WTC11 (cell line): Measurements from ENCODE around the gene C13orf46. TPM values are rescaled to one million over a fixed set of nuclear protein-coding genes. Genes with fewer than 3 reads are reported as not detected.

Experiments used
- ATAC-seq: fragments of 200-7000 bp; cut with Tn5 transposase; 2 replicates; pipeline ENCODE4 v1.10.0; 2021; ENCODE audit warnings: mild to moderate bottlenecking, moderate library complexity
- CTCF ChIA-PET: fragments of 300-600 bp; sonication (Branson Sonifier 250); formaldehyde crosslinking; loops from one replicate; lab custom pipeline; 2021; ENCODE audit warnings: antibody characterized with exemption; lab: Charles Lee
- POLR2A ChIA-PET: fragments of 350-600 bp; sonication (Branson Sonifier 250); formaldehyde crosslinking; loops from one replicate; lab custom pipeline; 2021; ENCODE audit warnings: antibody characterized with exemption; lab: Charles Lee
- DNase-seq: peaks from one replicate; pipeline ENCODE4 v3.0.0; 2021; ENCODE audit warnings: low spot score
- H3K27ac Mint-ChIP-seq: 2 replicates; pipeline ENCODE4 v1.8.0; 2021; ENCODE audit warnings: mixed read lengths
- H3K27me3 Mint-ChIP-seq: 2 replicates; pipeline ENCODE4 v1.8.0; 2021; ENCODE audit warnings: low read depth, mild to moderate bottlenecking, moderate library complexity, mixed read lengths
- H3K36me3 Mint-ChIP-seq: 2 replicates; pipeline ENCODE4 v1.8.0; 2021; ENCODE audit warnings: mixed read lengths
- H3K4me1 Mint-ChIP-seq: 2 replicates; pipeline ENCODE4 v1.8.0; 2022; ENCODE audit warnings: mixed read lengths
- H3K4me3 Mint-ChIP-seq: 2 replicates; pipeline ENCODE4 v1.8.0; 2021; ENCODE audit warnings: mild to moderate bottlenecking, moderate library complexity, mixed read lengths
- H3K9me3 Mint-ChIP-seq: 2 replicates; pipeline ENCODE4 v1.8.0; 2021; ENCODE audit warnings: mixed read lengths
- AFF4 ChIP-seq: sonication (generic); formaldehyde crosslinking; IDR thresholded peaks from 2 replicates; pipeline ENCODE4 v1.8.1; 2023; ENCODE audit warnings: mild to moderate bottlenecking, missing genetic modification reagents, borderline replicate concordance
- ARID4B ChIP-seq: sonication (generic); formaldehyde crosslinking; IDR thresholded peaks from 2 replicates; pipeline ENCODE4 v1.8.0; 2023; ENCODE audit warnings: missing genetic modification reagents, mild to moderate bottlenecking, borderline replicate concordance
- ATF1 ChIP-seq: sonication (generic); formaldehyde crosslinking; IDR thresholded peaks from 2 replicates; pipeline ENCODE4 v1.8.1; 2023; ENCODE audit warnings: mild to moderate bottlenecking, moderate library complexity, missing genetic modification reagents
- CTCF ChIP-seq: fragments of 200-600 bp; IDR thresholded peaks from 2 replicates; pipeline ENCODE4 v1.8.0; 2022; ENCODE audit warnings: antibody characterized with exemption
- ERG ChIP-seq: fragments of 250-450 bp; sonication (Bioruptor Pico); IDR thresholded peaks from 2 replicates; pipeline ENCODE4 v1.8.0; 2021; ENCODE audit warnings: mild to moderate bottlenecking
- ETV6 ChIP-seq: sonication (generic); formaldehyde crosslinking; IDR thresholded peaks from 2 replicates; pipeline ENCODE4 v1.8.1; 2022; ENCODE audit warnings: mild to moderate bottlenecking, missing genetic modification reagents
- IRF1 ChIP-seq: sonication (generic); formaldehyde crosslinking; IDR thresholded peaks from 2 replicates; pipeline ENCODE4 v1.8.0; 2023; ENCODE audit warnings: missing genetic modification reagents
- IRF2 ChIP-seq: sonication (generic); formaldehyde crosslinking; IDR thresholded peaks from 2 replicates; pipeline ENCODE4 v1.8.0; 2022; ENCODE audit warnings: low read depth, missing genetic modification reagents, borderline replicate concordance
- SMAD4 ChIP-seq: sonication (generic); formaldehyde crosslinking; IDR thresholded peaks from 2 replicates; pipeline ENCODE4 v1.8.0; 2022; ENCODE audit warnings: mild to moderate bottlenecking, missing genetic modification reagents
- ZBTB43 ChIP-seq: sonication (generic); formaldehyde crosslinking; IDR thresholded peaks from 2 replicates; pipeline ENCODE4 v1.8.1; 2023; ENCODE audit warnings: mild to moderate bottlenecking, missing genetic modification reagents
- ZNF423 ChIP-seq: fragments of 250-450 bp; sonication (Bioruptor Pico); IDR thresholded peaks from 2 replicates; pipeline ENCODE4 v2.1.2; 2022; ENCODE audit warnings: mild to moderate bottlenecking, moderate library complexity
- ZNF671 ChIP-seq: fragments of 250-450 bp; sonication (Bioruptor Pico); IDR thresholded peaks from 2 replicates; pipeline ENCODE4 v1.8.0; 2021; ENCODE audit warnings: mild to moderate bottlenecking
- total RNA-seq: library from RNA; stranded (reverse); gene quantifications from 3 replicates; pipeline ENCODE4 v1.2.3, GENCODE V29; 2021

The C13orf46 gene
- total RNA-seq, 1 experiment from 2014 or later = 0.50 TPM

- TF ChIP-seq IRF1 (no peak), AFF4 (no peak), ETV6 (CRISPR knock-in tag) (no peak), ATF1 (CRISPR knock-in tag) (no peak), CTCF (no peak)
These were observed 5.2 kb downstream of the C13orf46 start (continued) for GRCh38 chr13:113968463-113969310.

GRCh38 chr13:113967729-113968462 is 6.0 kb downstream of the C13orf46 start:
- H3K4me3 Mint-ChIP-seq = no peak overlapping the region
- no peaks in the 10 kb centered on the region for H3K4me1 Mint-ChIP-seq
- CTCF ChIA-PET = interaction anchor here (0.6 to 1.0 kb wide), 3 partner anchors 21 to 86 kb away, joined by 3 read pairs; no protein-coding TSS in a partner anchor
- no peak for ATAC-seq
- POLR2A ChIA-PET = no interaction called here
- no peak overlapping the region for H3K27ac Mint-ChIP-seq
- H3K36me3 Mint-ChIP-seq = no peaks in the 10 kb centered on the region
- no peaks in the 10 kb centered on the region; the same call in 1 of the 2 replicates for H3K27me3 Mint-ChIP-seq
- no peak for TF ChIP-seq IRF2 (CRISPR knock-in tag)
- no peak for TF ChIP-seq ZNF423 (CRISPR knock-in tag)
- TF ChIP-seq ERG (CRISPR knock-in tag) = no peak
- TF ChIP-seq ARID4B (CRISPR knock-in tag) = no peak
- no peak for TF ChIP-seq ZNF671
- TF ChIP-seq ZBTB43 = no peak
- TF ChIP-seq SMAD4 = no peak
- TF ChIP-seq, all 79 proteins: peak for 0
- no peaks in the 10 kb centered on the region for H3K9me3 Mint-ChIP-seq
- DNase-seq = no peak
